GM18505 (cell line): ENCODE measurements around the gene GABRA6.
"Not testable (repeated sequence)": the region's sequence is repeated elsewhere in the genome, so short reads cannot be mapped to it uniquely, and the experiment has no call there.

Experiments used
- ATAC-seq: cut with Tn5 transposase; IDR thresholded peaks from one replicate; pipeline ENCODE4 v1.9.1; 2021; ENCODE audit not compliant: unreplicated experiment
- POLR2A ChIP-seq: IDR thresholded peaks from 4 replicates; pipeline ENCODE4 v1.6.1; 2011; ENCODE audit warnings: borderline replicate concordance; ENCODE audit not compliant: insufficient read depth, insufficient read length; ENCODE audit errors: extremely low read depth

Gene GABRA6

GRCh38 chr5:161685461-161685860 lies at the start of gene GABRA6:
Gene GABRA6 (plus strand): TSS chr5:161685721. CDS start chr5:161685990, 269 bp downstream.
- ATAC-seq = no peak
- no peak for TF ChIP-seq POLR2A

- TF ChIP-seq POLR2A = no peak
- no peak for ATAC-seq
Measured at GRCh38 chr5:161637591-161637990, 47.9 kb upstream of the GABRA6 start.

GRCh38 chr5:161641444-161641843 lies 44.1 kb upstream of the GABRA6 start:
- ATAC-seq = no peak

GRCh38 chr5:161645264-161645663 lies 40.3 kb upstream of the GABRA6 start:
- ATAC-seq = no peak
- no peak for TF ChIP-seq POLR2A

More at GRCh38 chr5:161641444-161641843, 44.1 kb upstream of the GABRA6 start:
- TF ChIP-seq POLR2A = no peak

GRCh38 chr5:161651926-161652325 lies 33.6 kb upstream of the GABRA6 start:
- ATAC-seq = not testable (repeated sequence)

GRCh38 chr5:161660806-161661205 lies 24.7 kb upstream of the GABRA6 start:
- no peak for ATAC-seq
- no peak for TF ChIP-seq POLR2A

GRCh38 chr5:161663431-161663830 lies 22.1 kb upstream of the GABRA6 start:
- no peak for TF ChIP-seq POLR2A
- no peak for ATAC-seq

GRCh38 chr5:161676103-161676502 lies 9.4 kb upstream of the GABRA6 start:
- no peak for TF ChIP-seq POLR2A
- peak; percentile 78 for ATAC-seq

GRCh38 chr5:161686149-161686548 lies 628 bp downstream of the GABRA6 start:
- TF ChIP-seq POLR2A = no peak
- no peak for ATAC-seq

- no peak for TF ChIP-seq POLR2A
- ATAC-seq = no peak
Measured at GRCh38 chr5:161686881-161687280, 1.4 kb downstream of the GABRA6 start.

GRCh38 chr5:161687316-161687715 lies 1.8 kb downstream of the GABRA6 start:
- no peak for TF ChIP-seq POLR2A
- no peak for ATAC-seq

- TF ChIP-seq POLR2A = no peak
- no peak for ATAC-seq
Measured at GRCh38 chr5:161691911-161692310, 6.4 kb downstream of the GABRA6 start.

- ATAC-seq = no peak
Measured at GRCh38 chr5:161697001-161697400, 11.5 kb downstream of the GABRA6 start.

GRCh38 chr5:161700065-161700464 lies 14.5 kb downstream of the GABRA6 start:
- ATAC-seq = no peak
- no peak for TF ChIP-seq POLR2A

More at GRCh38 chr5:161697001-161697400, 11.5 kb downstream of the GABRA6 start:
- TF ChIP-seq POLR2A = no peak

GRCh38 chr5:161703528-161703927 lies 18.0 kb downstream of the GABRA6 start:
- TF ChIP-seq POLR2A = no peak
- ATAC-seq = no peak
